Panc1 (cell line): Measurements from ENCODE around the gene PAH. TPM values are rescaled to one million over a fixed set of nuclear protein-coding genes. Genes with fewer than 3 reads are reported as not detected.

Source experiments
- ATAC-seq: fragments of 200-7000 bp; cut with Tn5 transposase; 2 replicates; pipeline ENCODE4 v1.9.1; 2020; ENCODE audit warnings: mild to moderate bottlenecking, moderate library complexity
- BruUV-seq: library from RNA; stranded (reverse); fragments of 400-500 nt; replicated peaks from 2 replicates; lab custom pipeline; 2021; lab: Mats Ljungman, UMichigan
- CTCF ChIA-PET: fragments of 300-600 bp; sonication (Branson Sonifier 250); formaldehyde crosslinking; loops from one replicate; lab custom pipeline; 2022; ENCODE audit warnings: antibody characterized with exemption; lab: Charles Lee
- POLR2A ChIA-PET: fragments of 300-600 bp; sonication (Branson Sonifier 250); formaldehyde crosslinking; loops from one replicate; lab custom pipeline; 2022; ENCODE audit warnings: antibody characterized with exemption; lab: Charles Lee
- DNase-seq: peaks from one replicate; pipeline ENCODE4 v3.0.0-alpha.2; 2010; ENCODE audit warnings: low read depth, low spot score
- H3K27ac ChIP-seq: 2 replicates; pipeline ENCODE4 v1.5.1; 2011; ENCODE audit warnings: mild to moderate bottlenecking, low read length, inconsistent platforms
- H3K27me3 ChIP-seq: fragments of 200-500 bp; sonication (Bioruptor generic); 2 replicates; pipeline ENCODE4 v1.6.0; 2014; ENCODE audit warnings: low read length, inconsistent platforms; ENCODE audit not compliant: control insufficient read depth, insufficient read depth
- H3K36me3 ChIP-seq: fragments of 200-500 bp; sonication (Bioruptor generic); 2 replicates; pipeline ENCODE4 v1.5.1; 2014; ENCODE audit warnings: inconsistent platforms, mild to moderate bottlenecking, low read length, moderate library complexity; ENCODE audit not compliant: control insufficient read depth, insufficient read depth
- H3K4me1 ChIP-seq: 2 replicates; pipeline ENCODE4 v1.5.1; 2011; ENCODE audit warnings: inconsistent platforms, mild to moderate bottlenecking, low read length, moderate library complexity; ENCODE audit not compliant: control insufficient read depth, insufficient read depth
- H3K4me3 ChIP-seq, 2 experiments: 2 replicates each; pipeline ENCODE4 v1.5.1; 2011 to 2012; ENCODE audit warnings: low read depth in 2 of 2, low read length in 2 of 2, mild to moderate bottlenecking in 2 of 2, inconsistent platforms in 1 of 2, moderate library complexity in 1 of 2
- H3K9me3 ChIP-seq: fragments of 200-500 bp; sonication (Bioruptor generic); 2 replicates; pipeline ENCODE4 v1.5.1; 2014; ENCODE audit warnings: low read depth, mild to moderate bottlenecking, inconsistent platforms, low read length, moderate library complexity; ENCODE audit not compliant: control insufficient read depth, insufficient read depth
- CTCF ChIP-seq: fragments of 450-650 bp; IDR thresholded peaks from 2 replicates; pipeline ENCODE4 v1.5.1; 2017; ENCODE audit warnings: mild to moderate bottlenecking
- POLR2AphosphoS5 ChIP-seq: IDR thresholded peaks from 2 replicates; pipeline ENCODE4 v1.6.1; 2012; ENCODE audit warnings: mild to moderate bottlenecking, low read depth, low read length, moderate library complexity
- SIN3A ChIP-seq: IDR thresholded peaks from 2 replicates; pipeline ENCODE4 v1.6.1; 2012; ENCODE audit warnings: low read depth, mild to moderate bottlenecking, low read length, moderate library complexity, borderline replicate concordance; ENCODE audit not compliant: insufficient read depth
- TCF7L2 ChIP-seq: IDR thresholded peaks from 2 replicates; pipeline ENCODE4 v1.6.1; 2011; ENCODE audit warnings: mild to moderate bottlenecking, low read depth, low read length, inconsistent platforms
- in situ Hi-C: cut with HindIII; loops from 2 replicates; pipeline ENCODE4 v1.10.0; 2016; ENCODE audit warnings: low sequenced_read_pairs, low pct_unique_long_range_greater_than_20kb
- intact Hi-C: fragments of 100-400 bp; cut with micrococcal nuclease; formaldehyde crosslinking; loops from one replicate; pipeline ENCODE4 v1.10.0; 2022; ENCODE audit not compliant: unreplicated experiment
- total RNA-seq: library from RNA; stranded (reverse); gene quantifications from one replicate; pipeline ENCODE4 v1.2.1, GENCODE V29; 2021; ENCODE audit not compliant: unreplicated experiment
- TF ChIP-seq, protein P1 (sequence below), 2 experiments: IDR thresholded peaks; 2 replicates each; pipeline ENCODE4 v1.6.1; 2011 to 2012; ENCODE audit warnings: low read depth in 2 of 2, control low read depth in 1 of 2, low read length in 1 of 2, mild to moderate bottlenecking in 1 of 2, moderate library complexity in 1 of 2; ENCODE audit not compliant: insufficient read depth in 1 of 2

PAH gene
- total RNA-seq, 1 experiment from 2014 or later: 0.51 TPM

- DNase-seq (no peak), ATAC-seq (no peak)
- TF ChIP-seq, protein P1, sequence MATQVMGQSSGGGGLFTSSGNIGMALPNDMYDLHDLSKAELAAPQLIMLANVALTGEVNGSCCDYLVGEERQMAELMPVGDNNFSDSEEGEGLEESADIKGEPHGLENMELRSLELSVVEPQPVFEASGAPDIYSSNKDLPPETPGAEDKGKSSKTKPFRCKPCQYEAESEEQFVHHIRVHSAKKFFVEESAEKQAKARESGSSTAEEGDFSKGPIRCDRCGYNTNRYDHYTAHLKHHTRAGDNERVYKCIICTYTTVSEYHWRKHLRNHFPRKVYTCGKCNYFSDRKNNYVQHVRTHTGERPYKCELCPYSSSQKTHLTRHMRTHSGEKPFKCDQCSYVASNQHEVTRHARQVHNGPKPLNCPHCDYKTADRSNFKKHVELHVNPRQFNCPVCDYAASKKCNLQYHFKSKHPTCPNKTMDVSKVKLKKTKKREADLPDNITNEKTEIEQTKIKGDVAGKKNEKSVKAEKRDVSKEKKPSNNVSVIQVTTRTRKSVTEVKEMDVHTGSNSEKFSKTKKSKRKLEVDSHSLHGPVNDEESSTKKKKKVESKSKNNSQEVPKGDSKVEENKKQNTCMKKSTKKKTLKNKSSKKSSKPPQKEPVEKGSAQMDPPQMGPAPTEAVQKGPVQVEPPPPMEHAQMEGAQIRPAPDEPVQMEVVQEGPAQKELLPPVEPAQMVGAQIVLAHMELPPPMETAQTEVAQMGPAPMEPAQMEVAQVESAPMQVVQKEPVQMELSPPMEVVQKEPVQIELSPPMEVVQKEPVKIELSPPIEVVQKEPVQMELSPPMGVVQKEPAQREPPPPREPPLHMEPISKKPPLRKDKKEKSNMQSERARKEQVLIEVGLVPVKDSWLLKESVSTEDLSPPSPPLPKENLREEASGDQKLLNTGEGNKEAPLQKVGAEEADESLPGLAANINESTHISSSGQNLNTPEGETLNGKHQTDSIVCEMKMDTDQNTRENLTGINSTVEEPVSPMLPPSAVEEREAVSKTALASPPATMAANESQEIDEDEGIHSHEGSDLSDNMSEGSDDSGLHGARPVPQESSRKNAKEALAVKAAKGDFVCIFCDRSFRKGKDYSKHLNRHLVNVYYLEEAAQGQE (IDR thresholded peaks at IDR 0.05; ENCODE audit: insufficient read depth in 1 of 2, low read depth in 2 of 2, low read length in 1 of 2): no peak
- no peak for TF ChIP-seq SIN3A
- TF ChIP-seq CTCF: no peak
- no peak for TF ChIP-seq TCF7L2
- TF ChIP-seq POLR2AphosphoS5: no peak
- intact Hi-C loops: no loop called here
- peaks cover 5% of the 10 kb centered on the region; the same call in 1 of the 2 replicates for H3K27me3 ChIP-seq
- no peak overlapping the region for H3K27ac ChIP-seq
- BruUV-seq: no TSS peak
- H3K4me3 ChIP-seq: no peak overlapping the region
- POLR2A ChIA-PET: no interaction called here
- H3K4me1 ChIP-seq: no peaks in the 10 kb centered on the region; the same call in 1 of the 2 replicates
- in situ Hi-C loops: no loop called here
- CTCF ChIA-PET: no interaction called here
- H3K9me3 ChIP-seq: no peaks in the 10 kb centered on the region
- no peaks in the 10 kb centered on the region for H3K36me3 ChIP-seq
Measured at GRCh38 chr12:102954134-102954533, 37.1 kb upstream of the PAH start.

DNA sequence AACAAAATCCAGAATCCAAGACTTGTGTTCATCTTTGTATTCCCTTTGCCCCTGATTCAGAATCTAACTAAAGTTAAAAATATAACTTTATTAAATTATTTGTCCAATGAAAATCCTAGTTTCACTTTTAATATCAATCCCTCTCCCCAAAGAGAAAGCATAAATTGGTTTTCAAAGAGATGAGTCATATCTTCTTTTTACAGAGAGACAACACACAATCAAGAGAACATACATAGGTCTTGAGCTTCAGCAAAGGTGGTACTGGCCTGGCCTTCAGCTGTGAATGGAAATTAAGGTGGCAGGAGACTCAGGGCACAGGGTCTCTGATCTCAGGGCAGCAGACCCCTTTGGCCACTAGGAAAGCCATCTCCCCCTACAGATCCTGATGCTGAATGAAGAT lies 36.2 kb upstream of the PAH start:
- H3K27ac ChIP-seq: no peak overlapping the region
- no peaks in the 10 kb centered on the region for H3K9me3 ChIP-seq
- TF ChIP-seq, protein P1 (IDR thresholded peaks at IDR 0.05; ENCODE audit: insufficient read depth in 1 of 2, low read depth in 2 of 2, low read length in 1 of 2): no peak
- TF ChIP-seq CTCF: no peak
- no peak for TF ChIP-seq SIN3A
- TF ChIP-seq POLR2AphosphoS5: no peak
- no peak for TF ChIP-seq TCF7L2
- ChIA-PET CTCF (no interaction called here), POLR2A (no interaction called here)
- peaks cover 5% of the 10 kb centered on the region; the same call in 1 of the 2 replicates for H3K27me3 ChIP-seq
- in situ Hi-C loops (no loop called here), intact Hi-C loops (no loop called here)
- no peak for ATAC-seq
- no TSS peak for BruUV-seq
- H3K4me3 ChIP-seq: no peak overlapping the region
- no peak for DNase-seq
- no peaks in the 10 kb centered on the region for H3K36me3 ChIP-seq
- H3K4me1 ChIP-seq: no peaks in the 10 kb centered on the region; the same call in 1 of the 2 replicates
